CD4-positive, alpha-beta T cell treated with Interleukin-21 for 1 hour (primary cell): ENCODE results near the gene ANLN.
A peak's percentile ranks its signal among the peaks of the same experiment; 100 is the strongest.
"Not testable (repeated sequence)": the region's sequence is repeated elsewhere in the genome, so short reads cannot be mapped to it uniquely, and the experiment has no call there.

Experiments used
- DNase-seq: peaks from one replicate; pipeline ENCODE4 v3.0.0-alpha.2; 2020

ANLN gene

DNA sequence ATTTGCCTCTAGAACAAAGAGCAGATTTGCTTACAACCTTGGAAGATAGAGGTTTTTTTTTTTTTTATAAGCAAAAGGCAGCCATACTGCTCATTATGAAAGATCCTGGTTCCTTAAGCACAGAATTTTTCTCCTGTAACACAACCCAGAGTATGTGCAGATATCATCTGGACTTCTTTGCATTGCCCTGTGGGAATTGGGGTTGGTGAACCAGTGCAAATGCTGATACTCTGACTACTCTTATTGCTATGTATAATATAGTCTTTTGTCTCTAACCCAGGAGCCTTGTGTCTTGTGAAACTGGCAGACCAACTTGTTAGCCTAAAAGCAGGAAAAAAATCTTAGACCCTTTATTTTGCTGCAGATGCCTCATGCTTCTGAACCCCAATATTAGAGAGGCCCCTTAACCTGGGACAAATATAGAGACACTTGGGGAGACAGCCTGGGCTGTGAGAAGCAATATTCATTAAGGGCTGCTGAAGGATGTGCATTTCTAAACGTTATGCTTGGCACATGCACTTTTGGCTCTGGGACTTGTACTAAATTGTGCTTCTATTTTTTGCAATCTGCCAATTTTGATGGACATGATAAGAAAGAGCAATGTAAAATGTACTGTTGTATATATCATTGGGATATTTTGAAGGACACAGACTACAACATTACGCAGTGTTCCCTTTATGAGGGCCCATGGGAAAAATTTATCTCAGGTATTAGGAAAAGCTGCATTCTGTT is 78.9 kb downstream of the ANLN start:
- no peak for DNase-seq

DNA sequence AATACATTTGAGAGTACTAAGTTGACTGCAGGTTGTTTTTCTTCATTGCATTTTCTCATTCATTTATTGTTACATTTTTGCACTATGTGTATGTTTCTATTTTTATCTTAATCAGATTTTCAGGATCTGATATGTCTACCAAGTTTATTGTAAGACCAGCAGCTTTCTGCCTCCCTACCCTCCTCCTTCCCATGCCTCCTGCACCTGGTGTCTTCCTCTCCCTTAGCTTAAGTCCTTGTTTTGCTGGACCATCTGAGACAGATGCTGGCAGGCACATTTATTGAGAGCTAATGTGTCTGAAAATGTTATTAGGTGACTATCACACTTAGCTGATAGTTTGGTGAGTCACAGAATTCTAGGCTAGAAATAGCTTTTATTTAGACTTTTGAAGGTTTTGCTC is 79.6 kb downstream of the ANLN start:
- DNase-seq = no peak

DNA sequence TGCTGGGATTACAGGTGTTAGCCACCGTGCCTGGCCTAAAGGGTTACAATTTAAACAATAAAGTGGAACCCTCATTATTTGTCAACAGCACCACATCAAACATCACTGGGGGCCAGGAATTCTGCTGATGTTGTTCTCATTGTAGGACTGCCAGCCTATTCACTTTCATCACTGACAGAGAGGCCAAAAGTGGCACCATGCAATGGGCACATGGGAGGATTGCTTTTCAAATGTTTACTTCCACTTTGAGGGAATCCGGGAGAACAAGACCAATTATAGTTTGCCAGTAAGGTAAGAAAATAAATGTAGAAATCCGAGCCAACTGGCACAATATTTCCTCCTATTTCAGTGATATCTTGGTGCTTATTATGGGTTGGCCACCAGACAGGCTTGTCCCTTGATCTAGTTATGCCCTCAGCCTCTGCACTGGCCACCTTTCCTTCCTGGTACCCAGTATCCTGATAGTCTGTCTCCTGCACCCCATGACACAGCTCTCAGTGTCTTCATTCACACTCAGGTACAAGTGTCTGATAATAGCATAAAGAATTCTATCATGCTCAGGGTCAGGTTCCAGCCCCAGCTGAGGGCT is 82.6 kb downstream of the ANLN start:
- no peak for DNase-seq

DNA sequence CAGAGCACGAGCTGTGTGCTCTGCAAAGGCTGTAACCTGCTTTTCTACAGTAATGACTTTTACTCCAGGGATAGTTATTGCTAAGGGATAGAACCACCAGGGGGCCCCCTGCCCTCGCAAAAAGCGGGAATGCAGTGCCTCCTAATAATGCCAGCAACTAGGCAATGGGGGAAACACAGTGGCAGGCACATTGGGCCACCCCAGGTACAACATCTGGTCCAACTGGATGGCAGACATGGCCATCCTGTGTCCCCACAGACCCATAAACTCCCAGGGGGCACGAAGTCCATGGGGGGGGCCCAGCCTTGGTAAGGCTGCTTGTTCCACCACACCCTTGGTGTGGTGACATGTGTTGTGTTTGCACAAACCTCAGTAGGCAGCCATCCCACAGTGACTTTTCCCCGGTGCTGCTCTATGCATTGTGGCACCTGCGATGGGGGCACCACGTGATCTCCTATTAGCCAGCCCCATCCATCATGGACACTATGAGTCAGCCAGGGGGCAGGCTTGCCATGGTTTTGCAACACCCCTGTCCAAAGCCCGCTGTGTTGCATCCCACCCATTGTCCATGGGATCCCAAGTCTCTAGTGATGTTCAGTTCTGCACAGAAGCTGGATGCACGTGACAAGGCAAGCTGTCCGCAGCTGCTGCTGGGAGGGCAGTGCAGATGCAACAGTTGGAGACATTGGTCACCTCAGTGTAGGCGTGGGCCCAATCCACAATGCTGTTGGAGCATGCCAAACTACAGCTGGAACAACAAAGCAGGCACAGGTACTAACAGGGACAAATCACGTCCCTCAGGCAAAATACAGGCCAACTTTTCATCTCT is 84.0 kb downstream of the ANLN start:
- DNase-seq = peak; percentile 6

DNA sequence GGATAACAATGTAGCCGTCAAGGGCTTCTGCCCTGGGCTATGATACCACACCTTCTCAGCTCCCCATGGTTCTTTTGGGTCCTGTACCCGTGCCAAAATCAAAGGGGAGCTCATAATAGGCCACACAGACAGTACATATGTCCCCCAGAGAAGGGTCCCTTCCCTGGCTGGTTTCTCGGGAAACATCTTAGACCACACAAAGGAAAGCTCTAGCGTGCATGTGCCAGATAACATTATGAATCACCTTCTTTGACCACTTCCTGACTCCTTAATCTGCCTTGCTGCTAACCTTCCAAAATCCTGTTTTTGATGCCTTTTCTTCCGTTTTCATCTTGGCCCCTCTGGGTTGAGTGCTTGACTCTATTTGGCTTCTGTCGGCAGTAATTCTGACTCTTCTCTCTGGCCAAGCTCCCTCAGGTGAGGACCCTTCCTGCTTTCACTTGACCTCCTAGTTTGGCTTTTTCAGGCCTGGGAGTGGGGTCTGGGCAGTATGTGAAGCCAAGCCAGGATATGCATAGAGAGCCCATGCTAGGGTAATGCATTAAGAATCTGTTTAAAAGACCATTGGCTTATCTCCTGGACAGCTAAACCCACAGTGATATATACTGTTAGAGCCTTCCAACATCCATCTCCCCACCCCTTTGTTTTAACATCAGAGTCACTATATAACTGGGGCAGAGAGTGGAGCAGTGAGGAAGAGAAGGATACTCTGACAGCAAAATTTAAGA is 84.8 kb downstream of the ANLN start:
- DNase-seq = no peak

DNA sequence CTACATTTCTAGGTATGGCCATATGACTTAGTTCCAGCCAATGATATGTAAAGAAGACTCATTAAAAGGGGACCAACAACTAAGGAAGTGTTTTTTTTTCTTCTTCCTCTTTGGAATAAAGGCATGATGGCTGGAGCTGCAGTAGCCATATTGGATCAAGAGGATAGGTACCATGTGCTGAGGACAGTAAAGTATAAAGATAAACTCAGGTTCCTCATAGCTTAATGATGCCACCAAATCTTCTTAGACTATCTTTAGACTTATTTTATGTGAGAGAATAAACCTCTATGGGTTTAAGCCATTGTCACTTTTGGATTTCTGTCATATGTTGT is 85.3 kb downstream of the ANLN start:
- DNase-seq = no peak

DNA sequence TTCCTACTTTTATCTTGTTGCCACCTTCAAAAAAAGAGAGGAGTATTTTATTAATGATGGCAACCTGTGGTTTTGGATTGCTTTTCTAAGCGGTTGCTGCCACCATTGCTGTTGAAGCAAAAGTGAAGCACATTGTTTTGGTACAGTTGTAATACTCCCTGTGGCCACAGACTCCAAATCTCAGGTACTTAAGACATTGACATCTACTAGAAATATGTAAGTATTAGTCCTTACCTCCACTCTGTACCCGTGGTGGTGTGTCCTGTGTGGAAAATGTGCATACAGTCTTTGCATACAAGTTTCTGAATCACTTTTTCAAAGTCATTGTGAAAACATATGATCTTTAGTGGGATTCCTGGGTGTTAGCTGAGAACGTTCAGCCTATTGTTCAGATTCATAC is 85.7 kb downstream of the ANLN start:
- DNase-seq = no peak

DNA sequence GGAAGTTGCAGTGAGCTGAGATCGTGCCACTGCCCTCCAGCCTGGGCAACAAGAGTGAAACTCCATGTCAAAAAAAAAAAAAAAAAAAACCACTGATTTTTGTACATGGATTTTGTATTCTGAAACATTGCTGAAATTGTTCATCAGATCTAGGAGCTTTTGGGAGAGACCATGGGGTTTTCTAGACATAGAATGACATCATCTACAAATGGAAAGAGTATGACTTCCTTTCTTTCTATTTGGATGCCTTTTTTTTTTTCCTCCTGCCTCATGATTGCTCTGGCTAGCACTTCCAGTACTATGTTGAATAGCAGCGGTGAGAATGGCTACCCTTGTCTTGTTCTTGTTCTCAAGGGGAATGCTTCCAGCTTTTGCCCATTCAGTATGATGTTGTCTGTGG is 89.1 kb downstream of the ANLN start:
- DNase-seq = no peak

DNA sequence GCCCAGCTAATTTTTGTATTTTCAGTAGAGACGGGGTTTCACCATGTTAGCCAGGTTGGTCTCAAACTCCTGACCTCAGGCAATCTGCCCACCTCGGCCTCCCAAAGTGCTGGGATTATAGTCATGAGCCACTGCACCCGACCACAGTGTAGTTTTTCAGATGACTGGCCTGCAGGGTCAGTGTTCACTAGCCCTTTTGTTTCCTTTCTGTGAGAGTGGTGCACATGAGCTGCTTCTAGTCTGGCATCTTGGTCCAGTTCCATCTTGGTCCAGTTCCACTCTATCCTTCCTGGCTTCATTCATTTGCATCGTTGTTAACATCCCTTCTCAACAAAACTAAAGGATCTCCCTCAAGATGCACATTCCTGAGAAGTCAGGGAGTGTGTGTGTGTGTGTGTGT is 94.2 kb downstream of the ANLN start:
- not testable (repeated sequence) for DNase-seq

DNA sequence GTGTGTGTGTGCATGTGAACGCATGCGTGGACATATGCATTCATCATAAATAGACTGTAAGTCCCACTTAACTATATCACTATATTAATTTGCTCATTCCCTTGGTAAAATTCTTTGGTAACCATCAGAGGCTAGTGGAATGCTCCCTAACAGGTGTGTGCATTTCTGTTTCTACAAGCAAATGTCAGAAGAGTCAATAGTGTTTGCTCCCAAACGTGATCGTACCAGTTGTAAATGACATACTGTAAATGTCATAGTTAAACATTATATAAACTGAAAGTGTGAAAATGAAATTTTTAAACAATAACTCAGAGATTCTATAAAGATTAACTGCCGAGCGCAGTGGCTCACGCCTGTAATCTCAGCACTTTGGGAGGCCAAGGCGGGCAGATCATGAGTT is 94.6 kb downstream of the ANLN start:
- no peak for DNase-seq

DNA sequence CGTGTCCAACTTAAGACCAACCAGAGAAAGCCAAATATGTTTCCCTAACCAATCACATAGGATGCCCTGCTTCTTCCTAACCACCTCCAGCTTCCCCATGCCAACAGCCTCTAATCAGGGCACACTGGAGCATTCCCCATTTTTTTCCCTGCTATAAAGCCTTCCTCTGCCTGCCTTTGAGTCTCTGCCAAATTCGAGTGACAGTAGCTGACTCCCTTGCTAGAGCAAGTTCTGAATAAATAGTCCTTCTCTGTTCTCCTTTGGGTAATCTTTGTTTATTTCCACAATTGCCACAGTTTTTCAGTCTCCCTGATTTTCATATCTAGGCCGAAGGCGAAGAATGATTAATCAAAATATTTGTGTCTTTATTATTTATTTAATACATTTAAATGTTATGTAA is 96.7 kb downstream of the ANLN start:
- DNase-seq = no peak

DNA sequence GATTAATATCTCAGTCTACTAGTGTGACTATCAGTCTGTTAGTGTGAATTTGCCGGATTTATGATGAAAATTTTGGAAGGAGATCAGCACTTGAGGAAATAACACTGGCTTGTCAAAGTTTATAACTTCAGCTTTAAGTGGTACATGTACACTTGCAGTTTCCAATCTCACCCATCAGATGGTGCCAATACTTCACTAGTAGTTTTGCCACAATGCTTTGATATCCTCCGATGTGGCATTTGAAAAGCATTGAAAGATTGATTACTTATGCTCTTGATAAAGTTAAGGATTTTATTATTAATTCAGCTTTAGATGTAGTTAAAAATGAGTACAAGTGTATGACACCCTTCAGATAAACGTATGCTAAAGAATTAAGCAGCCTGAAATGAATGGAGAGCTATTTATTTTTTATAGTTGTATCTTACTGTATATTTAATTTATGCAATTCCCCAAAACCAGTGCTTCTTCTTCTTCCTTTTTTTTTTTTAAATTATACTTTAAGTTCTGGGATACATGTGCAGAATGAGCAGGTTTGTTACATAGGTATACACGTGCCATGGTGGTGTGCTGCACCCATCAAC is 98.2 kb downstream of the ANLN start:
- peak; percentile 72 for DNase-seq

DNA sequence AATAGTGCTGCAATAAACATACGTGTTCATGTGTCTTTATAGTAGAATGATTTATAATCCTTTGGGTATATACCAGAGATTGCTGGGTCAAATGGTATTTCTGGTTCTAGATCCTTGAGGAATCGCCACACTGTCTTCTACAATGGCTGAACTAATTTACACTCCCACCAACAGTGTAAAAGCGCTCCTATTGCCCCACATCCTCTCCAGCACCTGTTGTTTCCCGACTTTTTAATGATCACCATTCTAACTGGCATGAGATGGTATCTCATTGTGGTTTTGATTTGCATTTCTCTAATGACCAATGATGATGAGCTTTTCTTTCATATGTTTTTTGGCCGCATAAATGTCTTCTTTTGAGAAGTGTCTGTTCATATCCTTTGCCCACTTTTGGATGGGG is 99.0 kb downstream of the ANLN start:
- DNase-seq = not testable (repeated sequence)

DNA sequence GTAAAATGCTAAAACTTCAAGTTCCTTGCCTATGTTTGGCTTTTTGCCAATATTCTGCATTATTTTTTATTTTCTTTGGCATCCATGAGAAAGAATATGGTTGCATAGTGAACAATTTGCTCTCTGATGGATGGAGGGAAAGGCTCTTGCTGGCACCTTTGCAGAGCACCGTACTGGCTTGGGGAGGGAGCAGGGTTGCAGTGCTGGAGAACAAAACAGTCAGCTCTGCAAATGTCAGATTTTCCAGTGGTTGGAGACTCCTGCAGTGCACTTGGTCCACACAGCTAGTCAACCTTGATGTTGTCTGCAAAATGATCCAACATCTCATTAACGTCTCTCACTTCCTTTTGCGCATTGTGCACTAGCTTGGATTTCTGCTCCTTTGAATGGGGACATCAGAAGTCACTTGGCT is 100.8 kb downstream of the ANLN start:
- no peak for DNase-seq

DNA sequence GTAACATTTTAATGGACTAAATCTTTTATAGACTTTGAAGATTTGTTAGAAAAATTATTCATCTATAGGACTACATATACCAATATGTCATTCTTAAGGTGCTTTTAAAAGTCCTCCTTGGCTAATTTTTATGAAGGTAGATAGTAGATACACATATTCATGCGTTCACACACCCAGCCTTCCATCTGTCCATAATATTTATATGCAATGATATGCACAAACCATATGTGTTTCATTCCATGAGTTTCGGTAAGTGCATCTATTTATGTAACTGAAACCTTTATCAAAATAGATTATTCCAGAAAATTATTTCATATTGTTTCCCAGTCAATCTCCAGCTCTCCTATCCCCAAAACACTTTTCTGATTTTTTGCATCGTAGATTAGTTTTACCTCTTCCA is 101.7 kb downstream of the ANLN start:
- DNase-seq = no peak

DNA sequence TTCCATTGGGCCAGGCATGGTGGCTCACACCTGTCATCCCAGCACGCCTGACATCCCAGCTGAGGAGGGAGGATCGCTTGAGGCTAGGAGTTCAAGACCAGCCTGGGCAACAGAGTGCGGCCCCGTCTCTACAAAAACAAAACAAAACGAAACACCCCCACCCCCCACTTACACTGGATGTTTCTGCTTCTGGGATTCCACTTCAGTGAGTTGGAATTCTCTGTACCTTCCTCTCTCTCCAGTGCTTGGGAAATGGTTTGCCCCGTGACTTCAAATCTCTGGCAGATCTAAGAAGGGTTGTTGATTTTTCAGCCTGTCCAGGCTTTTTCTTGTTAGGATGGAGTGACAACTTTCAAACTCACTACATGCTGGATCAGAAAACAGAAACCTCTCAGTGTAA is 106.9 kb downstream of the ANLN start:
- DNase-seq = no peak

DNA sequence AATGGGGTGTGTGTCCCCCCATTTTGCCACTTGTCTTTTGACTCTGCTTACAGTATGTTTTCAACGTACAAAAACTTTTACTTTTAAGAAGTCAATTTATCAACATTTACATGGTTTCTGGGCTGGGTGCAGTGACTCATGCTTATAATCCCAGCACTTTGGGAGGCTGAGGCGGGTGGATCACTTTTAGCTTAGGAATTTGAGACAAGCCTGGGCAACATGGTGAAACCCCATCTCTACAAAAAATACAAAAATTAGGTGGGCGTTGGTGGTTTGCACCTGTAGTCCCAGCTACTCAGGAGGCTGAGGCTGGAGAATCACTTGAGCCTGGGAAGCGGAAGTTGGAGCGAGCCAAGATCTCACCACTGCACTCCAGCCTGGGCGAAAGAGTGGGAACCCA is 107.5 kb downstream of the ANLN start:
- not testable (repeated sequence) for DNase-seq

DNA sequence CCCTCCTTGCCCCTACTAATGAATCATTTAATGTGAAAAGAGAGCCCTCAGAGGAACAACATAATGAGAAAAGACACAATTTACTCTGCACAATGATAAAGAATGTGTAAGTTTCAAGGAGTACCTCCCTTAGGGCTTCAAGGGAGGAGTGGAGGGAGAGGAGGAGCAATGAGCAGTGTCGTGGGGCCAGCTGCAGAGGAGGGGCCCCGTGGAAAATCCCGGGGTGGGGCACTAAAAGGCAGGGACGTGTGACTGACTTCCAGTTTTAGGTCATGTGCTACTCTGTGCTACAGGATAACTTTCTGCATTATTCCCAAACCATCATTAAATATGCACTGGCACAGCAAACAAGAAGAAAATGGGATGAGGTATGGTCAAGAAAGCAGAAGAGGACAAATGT is 108.1 kb downstream of the ANLN start:
- DNase-seq = no peak
